PC-3 (cell line): ENCODE measurements around the gene ABCC5. TPM values are rescaled to one million over a fixed set of nuclear protein-coding genes. Genes with fewer than 3 reads are reported as not detected.

Experiments used
- ATAC-seq: fragments of 200-7000 bp; cut with Tn5 transposase; 2 replicates; pipeline ENCODE4 v1.9.1; 2020; ENCODE audit warnings: mild to moderate bottlenecking, moderate library complexity
- Bru-seq: library from RNA; stranded (reverse); fragments of 400-500 nt; gene quantifications from one replicate; lab custom pipeline; 2021; lab: Mats Ljungman, UMichigan
- BruChase-seq, 2 experiments: library from RNA; stranded (reverse); fragments of 400-500 nt; gene quantifications; one replicate each; lab custom pipeline; 2021; lab: Mats Ljungman, UMichigan
- BruUV-seq: library from RNA; stranded (reverse); fragments of 400-500 nt; replicated peaks from 2 replicates; lab custom pipeline; 2021; lab: Mats Ljungman, UMichigan
- CTCF ChIA-PET: fragments of 300-600 bp; sonication (Branson Sonifier 250); formaldehyde crosslinking; loops from one replicate; lab custom pipeline; 2022; ENCODE audit warnings: antibody characterized with exemption; lab: Charles Lee
- POLR2A ChIA-PET: fragments of 300-600 bp; sonication (Branson Sonifier 250); formaldehyde crosslinking; loops from one replicate; lab custom pipeline; 2022; ENCODE audit warnings: antibody characterized with exemption; ENCODE audit not compliant: unreplicated experiment; lab: Charles Lee
- DNase-seq: peaks from one replicate; pipeline ENCODE4 v3.0.0-alpha.2; 2015
- H2AFZ ChIP-seq: fragments of 300-600 bp; sonication (generic); 2 replicates; pipeline ENCODE4 v1.6.0; 2016; ENCODE audit warnings: antibody characterized with exemption, low read length
- H3F3A ChIP-seq: fragments of 300-600 bp; sonication (generic); one replicate; pipeline ENCODE4 v1.6.0; 2017; ENCODE audit warnings: antibody characterized with exemption, low read length, control low read depth, mild to moderate bottlenecking; ENCODE audit not compliant: unreplicated experiment
- H3K27ac ChIP-seq: fragments of 300-600 bp; sonication (generic); 2 replicates; pipeline ENCODE4 v1.5.1; 2016; ENCODE audit warnings: mild to moderate bottlenecking, low read length
- H3K27me3 ChIP-seq: fragments of 300-600 bp; sonication (generic); 2 replicates; pipeline ENCODE4 v1.6.1; 2016; ENCODE audit warnings: low read length, mixed read lengths
- H3K36me3 ChIP-seq: fragments of 300-600 bp; sonication (generic); 2 replicates; pipeline ENCODE4 v1.6.1; 2016; ENCODE audit warnings: low read depth, mixed run types, low read length, mixed read lengths
- H3K4me1 ChIP-seq: fragments of 300-600 bp; sonication (generic); 2 replicates; pipeline ENCODE4 v1.5.1; 2016; ENCODE audit warnings: low read length; ENCODE audit not compliant: insufficient read depth
- H3K4me2 ChIP-seq: fragments of 300-600 bp; sonication (generic); 2 replicates; pipeline ENCODE4 v1.6.0; 2016; ENCODE audit warnings: low read length
- H3K4me3 ChIP-seq: fragments of 300-600 bp; sonication (generic); 2 replicates; pipeline ENCODE4 v1.5.1; 2016; ENCODE audit warnings: mild to moderate bottlenecking, low read length, mixed read lengths
- H3K79me2 ChIP-seq: fragments of 300-600 bp; sonication (generic); 2 replicates; pipeline ENCODE4 v1.6.1; 2017; ENCODE audit warnings: low read length, mixed read lengths
- H3K9ac ChIP-seq: fragments of 300-600 bp; sonication (generic); 2 replicates; pipeline ENCODE4 v1.6.0; 2016; ENCODE audit warnings: mild to moderate bottlenecking, low read length
- H3K9me2 ChIP-seq: fragments of 300-600 bp; sonication (generic); replicated peaks from 2 replicates; pipeline ENCODE4 v1.6.1; 2016; ENCODE audit warnings: mixed run types, low read length, mixed read lengths
- H3K9me3 ChIP-seq: fragments of 300-600 bp; sonication (generic); 2 replicates; pipeline ENCODE4 v1.6.1; 2016; ENCODE audit warnings: low read length, mixed read lengths
- H4K20me1 ChIP-seq: fragments of 300-600 bp; sonication (generic); 2 replicates; pipeline ENCODE4 v1.6.1; 2016; ENCODE audit warnings: low read length, mixed read lengths
- EZH2 ChIP-seq: fragments of 300-600 bp; sonication (generic); IDR thresholded peaks from one replicate; pipeline ENCODE4 v1.6.1; 2017; ENCODE audit warnings: antibody characterized with exemption, mild to moderate bottlenecking, low read length; ENCODE audit not compliant: unreplicated experiment
- EZH2phosphoT487 ChIP-seq: fragments of 300-600 bp; sonication (generic); IDR thresholded peaks from 2 replicates; pipeline ENCODE4 v1.6.1; 2018; ENCODE audit warnings: mild to moderate bottlenecking, antibody characterized with exemption, low read length, borderline replicate concordance
- intact Hi-C: fragments of 100-400 bp; cut with micrococcal nuclease; formaldehyde crosslinking; loops from 2 replicates; pipeline ENCODE4 v1.9.0; 2023
- long read RNA-seq: library from polyadenylated mRNA; unstranded; transcript quantifications from one replicate; pipeline ENCODE4 v2.0.0, GENCODE V29; 2021; ENCODE audit not compliant: unreplicated experiment
- total RNA-seq: library from RNA; depleted of rRNA; stranded (reverse); fragments of >200 nt; gene quantifications from 2 replicates; pipeline ENCODE4 v1.2.3, GENCODE V29; 2014; rRNA removed
- TF ChIP-seq, protein P1 (sequence below): fragments of 300-600 bp; sonication (generic); conservative IDR thresholded peaks from 2 replicates; pipeline ENCODE4 v1.5.1; 2017; ENCODE audit warnings: antibody characterized with exemption, low read depth, mild to moderate bottlenecking, low read length

The ABCC5 gene
- total RNA-seq (16.1 and 24.9 TPM in 2 replicates), Bru-seq, nascent RNA (percentile 74 among the genes with signal in this experiment), BruChase-seq, experiment 1, labeled RNA remaining after a 6-hour chase (percentile 76 among the genes with signal in this experiment), BruChase-seq, experiment 2, labeled RNA remaining after a 2-hour chase (percentile 76 among the genes with signal in this experiment)
- long read RNA-seq, full-length matches to known transcripts: 82 of 128 reads
- long read RNA-seq, partial matches to known transcripts: 20 of 128 reads
- long read RNA-seq, other reads (novel, unspliced or antisense): 26 of 128 reads

GRCh38 chr3:184017672-184018423, at the start of gene ABCC5:
Gene ABCC5 (minus strand): TSS chr3:184017884. CDS start chr3:184014392, 3,492 bp downstream.
- Histone ChIP-seq H3K4me1 (peaks cover 29% of the 10 kb centered on the region), H4K20me1 (no peaks in the 10 kb centered on the region), H3F3A (no peaks in the 10 kb centered on the region), H3K27me3 (no peaks in the 10 kb centered on the region), H3K9me3 (no peaks in the 10 kb centered on the region), H3K79me2 (peaks cover 32% of the 10 kb centered on the region), H3K9me2 (no peaks in the 10 kb centered on the region), H3K27ac (peak within 1 kb of the TSS; percentile 26; the same call in 1 of the 2 replicates), H3K9ac (peak within 1 kb of the TSS; percentile 85), H2AFZ (peak within 1 kb of the TSS; percentile 100), H3K36me3 (peaks cover 6% of the 10 kb centered on the region; the same call in 1 of the 2 replicates), H3K4me3 (peak within 1 kb of the TSS; percentile 98), H3K4me2 (peak within 1 kb of the TSS; percentile 95)
- TF ChIP-seq EZH2phosphoT487: no peak
- TF ChIP-seq, protein P1, sequence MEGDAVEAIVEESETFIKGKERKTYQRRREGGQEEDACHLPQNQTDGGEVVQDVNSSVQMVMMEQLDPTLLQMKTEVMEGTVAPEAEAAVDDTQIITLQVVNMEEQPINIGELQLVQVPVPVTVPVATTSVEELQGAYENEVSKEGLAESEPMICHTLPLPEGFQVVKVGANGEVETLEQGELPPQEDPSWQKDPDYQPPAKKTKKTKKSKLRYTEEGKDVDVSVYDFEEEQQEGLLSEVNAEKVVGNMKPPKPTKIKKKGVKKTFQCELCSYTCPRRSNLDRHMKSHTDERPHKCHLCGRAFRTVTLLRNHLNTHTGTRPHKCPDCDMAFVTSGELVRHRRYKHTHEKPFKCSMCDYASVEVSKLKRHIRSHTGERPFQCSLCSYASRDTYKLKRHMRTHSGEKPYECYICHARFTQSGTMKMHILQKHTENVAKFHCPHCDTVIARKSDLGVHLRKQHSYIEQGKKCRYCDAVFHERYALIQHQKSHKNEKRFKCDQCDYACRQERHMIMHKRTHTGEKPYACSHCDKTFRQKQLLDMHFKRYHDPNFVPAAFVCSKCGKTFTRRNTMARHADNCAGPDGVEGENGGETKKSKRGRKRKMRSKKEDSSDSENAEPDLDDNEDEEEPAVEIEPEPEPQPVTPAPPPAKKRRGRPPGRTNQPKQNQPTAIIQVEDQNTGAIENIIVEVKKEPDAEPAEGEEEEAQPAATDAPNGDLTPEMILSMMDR: peak; percentile 41; the same call in 1 of the 2 replicates
- BruUV-seq: no TSS peak
- ATAC-seq: peak; percentile 97
- ChIA-PET CTCF (interaction anchor here (0.6 to 1.0 kb wide), 4 partner anchors 12 to 154 kb away, joined by 4 read pairs; no protein-coding TSS in a partner anchor), POLR2A (interaction anchor here (0.5 to 0.6 kb wide), 2 partner anchors 248 to 1078 kb away, joined by 3 read pairs; no protein-coding TSS in a partner anchor)
- DNase-seq: peak; percentile 93
- intact Hi-C loops: loop anchor here (1.0 to 2.0 kb wide), 4 partner anchors 10 to 123 kb away; partner anchors contain the start of gene EIF2B5

GRCh38 chr3:184066211-184066610, 48.5 kb upstream of the ABCC5 start:
- Histone ChIP-seq H2AFZ (no peak overlapping the region), H3K79me2 (no peaks in the 10 kb centered on the region), H3K36me3 (no peaks in the 10 kb centered on the region), H3K27ac (no peak overlapping the region), H4K20me1 (no peaks in the 10 kb centered on the region), H3K9me2 (no peaks in the 10 kb centered on the region), H3K9ac (no peak overlapping the region), H3K9me3 (no peaks in the 10 kb centered on the region), H3F3A (no peaks in the 10 kb centered on the region), H3K27me3 (no peaks in the 10 kb centered on the region), H3K4me2 (no peak overlapping the region), H3K4me1 (no peaks in the 10 kb centered on the region), H3K4me3 (no peak overlapping the region)
- no TSS peak for BruUV-seq
- no peak for TF ChIP-seq EZH2phosphoT487
- no peak for TF ChIP-seq EZH2
- TF ChIP-seq, protein P1: no peak
- ChIA-PET CTCF (no interaction called here), POLR2A (no interaction called here)
- intact Hi-C loops: no loop called here
- peak; percentile 66 for ATAC-seq
- DNase-seq: peak; percentile 29
